ENCODE measurements around the gene IQGAP3.
"Not testable (repeated sequence)": the region's sequence is repeated elsewhere in the genome, so short reads cannot be mapped to it uniquely, and the experiment has no call there.

Gene IQGAP3

DNA sequence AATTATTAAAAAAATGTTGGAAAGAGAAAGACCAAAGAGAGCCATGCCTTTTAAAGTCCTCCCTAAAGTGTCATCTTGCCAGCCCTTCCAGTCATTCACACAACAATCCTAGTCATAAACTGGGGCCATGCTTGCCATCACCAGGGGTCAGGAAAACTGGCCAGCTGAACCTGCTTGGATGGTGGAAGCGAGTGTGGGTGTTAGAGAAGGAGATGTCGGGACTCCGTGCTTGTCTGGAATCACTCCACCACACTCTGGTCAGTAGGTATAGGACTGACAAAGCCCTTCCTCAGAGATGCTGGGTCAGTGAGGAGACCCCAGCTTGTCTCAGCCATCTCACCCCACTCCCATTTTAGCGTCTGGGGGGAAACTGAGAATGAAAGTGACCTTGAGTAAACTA is 43.6 kb upstream of the IQGAP3 start:
- in situ Hi-C loops (cut with HindIII; ENCODE audit: low pct_ligation_motif_present, low sequenced_read_pairs): no loop called here
- no peak for DNase-seq
- peaks cover 17% of the 10 kb centered on the region for H3K27me3 ChIP-seq (replicated peaks)

DNA sequence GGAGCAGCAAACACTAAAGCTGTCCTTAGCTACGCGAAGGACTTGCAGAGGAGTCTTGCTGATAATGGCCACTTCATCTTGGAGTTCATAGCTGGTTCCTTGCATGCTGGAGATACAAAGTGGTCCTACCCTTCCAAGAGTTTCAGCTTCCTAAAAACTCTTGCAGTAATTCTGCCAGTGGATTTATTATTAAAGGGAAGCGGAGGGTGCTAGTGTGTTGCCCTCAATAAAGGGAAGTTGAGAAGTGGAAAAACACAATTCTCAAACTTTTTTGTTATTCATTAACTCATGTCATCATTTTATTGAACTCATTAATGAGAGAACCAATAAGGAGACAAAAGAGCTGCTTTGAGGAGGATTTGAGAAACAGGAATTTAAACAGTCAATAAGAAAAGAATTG is 40.3 kb upstream of the IQGAP3 start:
- no peaks in the 10 kb centered on the region for H3K27me3 ChIP-seq (replicated peaks)
- in situ Hi-C loops (cut with HindIII; ENCODE audit: low pct_ligation_motif_present, low sequenced_read_pairs): no loop called here
- H3K4me3 ChIP-seq (ENCODE audit: low read depth, low read length): no peak overlapping the region
- H3K36me3 ChIP-seq (replicated peaks): no peaks in the 10 kb centered on the region
- DNase-seq: no peak
- H3K27ac ChIP-seq: no peak overlapping the region
- TF ChIP-seq, protein P1, sequence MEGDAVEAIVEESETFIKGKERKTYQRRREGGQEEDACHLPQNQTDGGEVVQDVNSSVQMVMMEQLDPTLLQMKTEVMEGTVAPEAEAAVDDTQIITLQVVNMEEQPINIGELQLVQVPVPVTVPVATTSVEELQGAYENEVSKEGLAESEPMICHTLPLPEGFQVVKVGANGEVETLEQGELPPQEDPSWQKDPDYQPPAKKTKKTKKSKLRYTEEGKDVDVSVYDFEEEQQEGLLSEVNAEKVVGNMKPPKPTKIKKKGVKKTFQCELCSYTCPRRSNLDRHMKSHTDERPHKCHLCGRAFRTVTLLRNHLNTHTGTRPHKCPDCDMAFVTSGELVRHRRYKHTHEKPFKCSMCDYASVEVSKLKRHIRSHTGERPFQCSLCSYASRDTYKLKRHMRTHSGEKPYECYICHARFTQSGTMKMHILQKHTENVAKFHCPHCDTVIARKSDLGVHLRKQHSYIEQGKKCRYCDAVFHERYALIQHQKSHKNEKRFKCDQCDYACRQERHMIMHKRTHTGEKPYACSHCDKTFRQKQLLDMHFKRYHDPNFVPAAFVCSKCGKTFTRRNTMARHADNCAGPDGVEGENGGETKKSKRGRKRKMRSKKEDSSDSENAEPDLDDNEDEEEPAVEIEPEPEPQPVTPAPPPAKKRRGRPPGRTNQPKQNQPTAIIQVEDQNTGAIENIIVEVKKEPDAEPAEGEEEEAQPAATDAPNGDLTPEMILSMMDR (IDR thresholded peaks at IDR 0.05; ENCODE audit: low read depth, low read length, missing control alignments): no peak

More for the DNA sequence above, 43.6 kb upstream of the IQGAP3 start:
- H3K27ac ChIP-seq: no peak overlapping the region
- TF ChIP-seq, protein P1 (IDR thresholded peaks at IDR 0.05; ENCODE audit: low read depth, low read length, missing control alignments): no peak
- H3K36me3 ChIP-seq (replicated peaks): no peaks in the 10 kb centered on the region
- no peak overlapping the region for H3K4me3 ChIP-seq (ENCODE audit: low read depth, low read length)

DNA sequence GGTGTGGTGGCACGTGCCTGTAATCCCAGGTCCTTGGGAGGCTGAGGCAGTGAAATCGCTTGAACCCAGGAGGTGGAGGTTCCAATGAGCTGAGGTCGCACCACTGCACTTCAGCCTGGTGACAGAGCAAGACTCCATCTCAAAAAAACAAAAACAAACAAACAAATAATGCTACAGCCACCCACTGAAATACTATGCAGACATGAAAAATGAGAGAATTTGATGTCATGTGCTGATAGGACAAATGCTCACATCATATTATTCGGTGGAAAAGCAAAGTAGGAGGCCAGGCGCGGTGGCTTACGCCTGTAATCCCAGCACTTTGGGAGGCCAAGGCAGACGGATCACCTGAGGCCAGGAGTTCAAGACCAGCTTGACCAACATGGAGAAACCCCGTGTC is 37.7 kb upstream of the IQGAP3 start:
- in situ Hi-C loops (cut with HindIII; ENCODE audit: low pct_ligation_motif_present, low sequenced_read_pairs); H3K27ac ChIP-seq; H3K4me3 ChIP-seq (ENCODE audit: low read depth, low read length); H3K27me3 ChIP-seq (replicated peaks); DNase-seq; H3K36me3 ChIP-seq (replicated peaks): not testable (repeated sequence)

DNA sequence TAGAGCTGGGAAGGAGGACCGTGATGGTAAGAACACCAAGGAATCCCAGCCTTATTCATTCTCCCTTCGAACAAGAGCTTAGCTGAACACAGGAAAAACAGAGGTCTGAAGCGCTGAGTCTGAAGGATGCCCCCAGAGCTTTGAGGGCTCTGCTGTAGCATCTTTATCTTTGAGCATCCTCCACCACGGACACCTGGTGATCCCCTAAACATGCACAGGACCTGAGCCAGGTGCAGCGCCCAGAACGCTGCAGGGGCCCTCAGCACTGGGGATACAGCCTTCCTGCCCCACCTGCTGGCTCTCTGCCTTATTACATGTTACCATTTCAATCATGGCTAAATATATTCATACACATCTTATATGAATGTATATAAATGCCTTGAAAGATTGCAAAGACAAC is 36.6 kb upstream of the IQGAP3 start:
- no peaks in the 10 kb centered on the region for H3K36me3 ChIP-seq (replicated peaks)
- in situ Hi-C loops (cut with HindIII; ENCODE audit: low pct_ligation_motif_present, low sequenced_read_pairs): no loop called here
- H3K27me3 ChIP-seq (replicated peaks): no peaks in the 10 kb centered on the region
- no peak overlapping the region for H3K4me3 ChIP-seq (ENCODE audit: low read depth, low read length)
- TF ChIP-seq, protein P1 (IDR thresholded peaks at IDR 0.05; ENCODE audit: low read depth, low read length, missing control alignments): peak; percentile 80
- no peak overlapping the region for H3K27ac ChIP-seq
- no peak for DNase-seq

DNA sequence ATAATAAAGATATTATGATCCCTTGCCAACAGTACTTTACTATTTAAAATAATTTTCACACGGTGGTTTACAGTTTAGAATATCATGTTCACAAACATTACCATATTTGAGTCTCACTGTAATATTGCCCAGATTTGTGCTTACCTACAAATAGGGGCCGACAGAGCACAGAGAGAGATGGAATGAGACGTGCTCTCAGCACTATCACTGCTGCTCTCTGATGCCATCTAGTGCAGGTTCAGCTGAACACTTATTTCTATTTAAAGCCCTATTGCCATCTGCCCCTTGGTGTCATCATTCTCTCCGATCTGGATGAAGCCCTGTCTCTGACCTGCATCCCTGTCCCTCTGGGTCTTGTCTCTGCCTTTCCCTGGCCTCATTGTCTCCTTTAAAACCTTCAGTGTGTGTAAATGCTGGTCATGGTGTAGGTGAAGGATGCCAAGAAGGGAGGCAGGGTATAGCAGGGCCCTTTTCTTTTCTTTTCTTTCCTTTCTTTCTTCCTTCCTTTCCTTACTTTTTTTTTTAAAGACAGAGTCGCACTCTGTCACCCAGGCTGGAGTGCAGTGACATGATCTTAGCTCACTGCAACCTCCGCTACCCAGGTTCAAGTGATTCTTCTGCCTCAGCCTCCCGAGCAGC is 35.8 kb upstream of the IQGAP3 start:
- Histone ChIP-seq H3K27me3 (replicated peaks) (no peaks in the 10 kb centered on the region), H3K4me3 (ENCODE audit: low read depth, low read length) (no peak overlapping the region), H3K36me3 (replicated peaks) (no peaks in the 10 kb centered on the region), H3K27ac (no peak overlapping the region)
- TF ChIP-seq, protein P1 (IDR thresholded peaks at IDR 0.05; ENCODE audit: low read depth, low read length, missing control alignments): peak; percentile 87
- in situ Hi-C loops (cut with HindIII; ENCODE audit: low pct_ligation_motif_present, low sequenced_read_pairs): no loop called here
- peak; percentile 69 for DNase-seq

DNA sequence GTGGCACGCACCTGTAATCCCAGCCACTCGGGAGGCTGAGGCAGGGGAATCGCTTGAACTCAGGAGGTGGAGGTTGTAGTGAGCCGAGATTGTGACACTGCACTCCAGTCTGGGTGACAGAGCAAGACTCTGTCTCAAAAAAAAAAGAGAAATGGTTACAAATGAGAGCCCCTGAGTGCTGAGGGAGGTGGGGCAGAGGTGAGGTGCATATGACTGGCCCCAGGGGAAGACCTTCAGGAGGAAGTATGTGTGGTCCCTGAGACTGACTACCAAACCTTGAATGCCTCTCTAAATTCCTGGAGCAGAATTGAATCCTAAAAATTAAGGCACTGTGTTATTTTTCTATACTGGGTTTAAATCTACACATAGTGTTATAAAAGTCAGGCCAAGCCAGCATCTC is 35.0 kb upstream of the IQGAP3 start:
- DNase-seq; H3K36me3 ChIP-seq (replicated peaks); H3K4me3 ChIP-seq (ENCODE audit: low read depth, low read length); H3K27ac ChIP-seq; in situ Hi-C loops (cut with HindIII; ENCODE audit: low pct_ligation_motif_present, low sequenced_read_pairs); H3K27me3 ChIP-seq (replicated peaks): not testable (repeated sequence)

DNA sequence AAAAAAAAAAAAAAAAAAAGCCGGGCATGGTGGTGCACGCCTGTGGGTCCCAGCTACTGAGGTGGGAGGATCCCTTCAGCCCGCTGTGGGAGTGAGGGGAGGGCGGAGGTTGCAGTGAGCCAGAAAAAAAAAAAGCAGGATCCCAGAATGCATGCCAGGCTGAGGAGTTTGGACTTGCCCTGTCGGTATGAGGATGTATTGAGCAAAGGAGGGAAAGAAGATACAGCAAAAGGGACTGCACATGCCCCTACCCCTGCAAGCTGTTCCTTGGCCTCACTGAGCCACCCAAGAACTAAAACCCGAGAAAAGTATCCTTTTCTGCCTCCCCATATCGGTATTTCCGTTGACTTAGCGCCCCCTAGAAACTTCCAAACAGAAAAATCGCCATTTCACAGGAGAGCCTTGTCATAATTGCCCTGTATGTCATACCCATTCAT is 30.2 kb upstream of the IQGAP3 start:
- Histone ChIP-seq H3K27me3 (replicated peaks) (no peaks in the 10 kb centered on the region), H3K27ac (no peak overlapping the region), H3K4me3 (ENCODE audit: low read depth, low read length) (no peak overlapping the region), H3K36me3 (replicated peaks) (peaks cover 14% of the 10 kb centered on the region)
- TF ChIP-seq, protein P1 (IDR thresholded peaks at IDR 0.05; ENCODE audit: low read depth, low read length, missing control alignments): peak; percentile 54
- no peak for DNase-seq
- in situ Hi-C loops (cut with HindIII; ENCODE audit: low pct_ligation_motif_present, low sequenced_read_pairs): no loop called here

All from brain microvascular endothelial cell (primary cell).